ENCODE results near the gene ACSM6. TPM values are rescaled to one million over a fixed set of nuclear protein-coding genes. Genes with fewer than 3 reads are reported as not detected.

ACSM6 gene
- total and polyA plus RNA-seq, 2 of the 8 experiments (the other 6 are each of a cell fraction or from before 2014, with no cell fraction given) = 0.33 TPM; not detected in 1

GRCh38 chr10:95243318-95243617 lies 49.2 kb downstream of the ACSM6 start:
- no peak overlapping the region for H4K91ac ChIP-seq (replicated peaks; ENCODE audit: insufficient read length, low read length)
- no peak overlapping the region for H4K8ac ChIP-seq (ENCODE audit: extremely low read depth, insufficient read depth, low read length)
- H3K27ac ChIP-seq (ENCODE audit: low read depth, low read length) = no peak overlapping the region
- no peak overlapping the region for H2BK15ac ChIP-seq (ENCODE audit: low read length)
- no peak overlapping the region for H3K56ac ChIP-seq (replicated peaks; ENCODE audit: insufficient read length, low read depth, low read length)
- 0 out of 2 replicates have a peak overlapping the region, but pooled peaks have one; percentile 43 for H3K18ac ChIP-seq (ENCODE audit: extremely low read depth, low read length)
- POLR2A ChIA-PET (ENCODE audit: partially characterized antibody) = interaction anchor here (1.1 to 6.6 kb wide), 8 partner anchors 12 to 123 kb away, joined by 3 to 57 read pairs (median 3); no protein-coding TSS in a partner anchor
- H3K27me3 ChIP-seq (replicated peaks in 1 of 4; ENCODE audit: control insufficient read depth in 3 of 4, extremely low read depth in 1 of 4, insufficient read depth in 3 of 4, low read length in 3 of 4) = no peaks in the 10 kb centered on the region
- no peak for FAIRE-seq
- 80% methylated on average over 3 of the region's 3 CpGs; no CpG with 5 or more reads in 1 of the 2 experiments for WGBS, 2 experiments (ENCODE audit: extremely low coverage in 1 of 2, insufficient coverage in 1 of 2, insufficient read length in 1 of 2, insufficient replicate concordance in 2 of 2, low coverage in 1 of 2, low lambda C conversion rate in 2 of 2, missing lambda C conversion rate in 1 of 2)
- H2BK20ac ChIP-seq (ENCODE audit: low read length) = peak overlapping the region; percentile 98; the same call in 1 of the 2 replicates
- DNase-seq (ENCODE audit: low read depth in 1 of 2, low spot score in 2 of 2) = no peak
- peaks cover 7 to 53% (median 30%) of the 10 kb centered on the region in 4 experiments for H3K36me3 ChIP-seq (ENCODE audit: control insufficient read depth in 2 of 4, insufficient read depth in 4 of 4, low read length in 3 of 4)
- H2AK5ac ChIP-seq (ENCODE audit: low read depth, low read length) = no peak overlapping the region
- CTCF ChIA-PET (ENCODE audit: partially characterized antibody) = interaction anchor here (0.7 to 16.4 kb wide), 62 partner anchors 8 to 621 kb away, joined by 3 to 363 read pairs (median 6); partner anchors contain the start of genes ACSM6 and PDLIM1
- H3K14ac ChIP-seq (ENCODE audit: insufficient read length) = no peak overlapping the region
- H3K9me3 ChIP-seq (ENCODE audit: insufficient read depth in 2 of 2, low read depth in 1 of 2, low read length in 1 of 2) = peaks cover 0 to 3% of the 10 kb centered on the region in 2 experiments; a peak in 1 of 4 replicates
- no peak overlapping the region for H3K23ac ChIP-seq (ENCODE audit: insufficient read length)
- no peak overlapping the region for H4K5ac ChIP-seq (ENCODE audit: insufficient read length, low read depth, low read length)
- no peak overlapping the region for H3K4me2 ChIP-seq (ENCODE audit: insufficient read depth in 1 of 2, low read depth in 2 of 2, low read length in 2 of 2)
- H3K9ac ChIP-seq (replicated peaks in 1 of 4; ENCODE audit: extremely low read depth in 1 of 4, low read depth in 3 of 4, low read length in 3 of 4) = no peak overlapping the region
- H2BK12ac ChIP-seq (ENCODE audit: low read depth, low read length) = no peak overlapping the region
- no peak overlapping the region for H2AFZ ChIP-seq (ENCODE audit: low read length)
- H4K20me1 ChIP-seq (replicated peaks in 1 of 2; ENCODE audit: control insufficient read depth in 1 of 2, insufficient read depth in 2 of 2, low read length in 2 of 2) = no peaks in the 10 kb centered on the region
- H3K79me1 ChIP-seq (ENCODE audit: low read depth, low read length) = no peaks in the 10 kb centered on the region; the same call in 1 of the 2 replicates
- H3K4me1 ChIP-seq (replicated peaks in 1 of 4; ENCODE audit: control insufficient read depth in 3 of 4, insufficient read depth in 4 of 4, low read length in 3 of 4) = peaks cover 0 to 4% (median 0%) of the 10 kb centered on the region in 4 experiments; a peak in 3 of 7 replicates
- H3K23me2 ChIP-seq (ENCODE audit: low read depth, low read length) = no peaks in the 10 kb centered on the region
- peak overlapping the region; percentile 61; the same call in 1 of the 2 replicates for H2BK5ac ChIP-seq (ENCODE audit: low read depth, low read length)
- no peak overlapping the region for H2BK120ac ChIP-seq (replicated peaks; ENCODE audit: low read depth, low read length)
- peaks cover 0 to 15% of the 10 kb centered on the region in 2 experiments; a peak in 1 of 4 replicates for H3K79me2 ChIP-seq (ENCODE audit: control insufficient read depth in 1 of 2, insufficient read depth in 2 of 2, low read length in 2 of 2)
- TF ChIP-seq E2F6 (IDR thresholded peaks at IDR 0.05) (no peak), TEAD4 (IDR thresholded peaks at IDR 0.05; ENCODE audit: low read depth, low read length) (no peak), CTCF (IDR thresholded peaks at IDR 0.05; ENCODE audit: control extremely low read depth in 1 of 3, insufficient read depth in 1 of 3, low read depth in 1 of 3, low read length in 3 of 3) (no peak)
- H3K4me3 ChIP-seq (ENCODE audit: extremely low read depth in 1 of 4, insufficient read depth in 2 of 4, low read depth in 3 of 4, low read length in 4 of 4) = no peak overlapping the region
- H3K4ac ChIP-seq (replicated peaks; ENCODE audit: insufficient read length, low read depth, low read length) = no peak overlapping the region

All from H1 (cell line).